H54 (cell line): ENCODE results near the gene SEC31A.

Source experiments
- DNase-seq: peaks from one replicate; pipeline ENCODE4 v3.0.0; 2011; ENCODE audit warnings: low spot score, mixed read lengths; ENCODE audit not compliant: insufficient read length
- FAIRE-seq: peaks from 3 replicates; lab custom pipeline; 2011; peaks lifted over from hg19 to GRCh38; lab: Jason Lieb, UNC
- POLR2A ChIP-seq: IDR thresholded peaks from 2 replicates; pipeline ENCODE4 v1.6.1; 2011; ENCODE audit warnings: low read depth, mild to moderate bottlenecking, low read length

The SEC31A gene

GRCh38 chr4:82785611-82786400, 105.1 kb downstream of the SEC31A start:
- no peak for TF ChIP-seq POLR2A
- peak; percentile 58 for DNase-seq
- FAIRE-seq: no peak

GRCh38 chr4:82784681-82785610, 106.0 kb downstream of the SEC31A start:
- FAIRE-seq (no peak), DNase-seq (no peak)
- no peak for TF ChIP-seq POLR2A

DNA sequence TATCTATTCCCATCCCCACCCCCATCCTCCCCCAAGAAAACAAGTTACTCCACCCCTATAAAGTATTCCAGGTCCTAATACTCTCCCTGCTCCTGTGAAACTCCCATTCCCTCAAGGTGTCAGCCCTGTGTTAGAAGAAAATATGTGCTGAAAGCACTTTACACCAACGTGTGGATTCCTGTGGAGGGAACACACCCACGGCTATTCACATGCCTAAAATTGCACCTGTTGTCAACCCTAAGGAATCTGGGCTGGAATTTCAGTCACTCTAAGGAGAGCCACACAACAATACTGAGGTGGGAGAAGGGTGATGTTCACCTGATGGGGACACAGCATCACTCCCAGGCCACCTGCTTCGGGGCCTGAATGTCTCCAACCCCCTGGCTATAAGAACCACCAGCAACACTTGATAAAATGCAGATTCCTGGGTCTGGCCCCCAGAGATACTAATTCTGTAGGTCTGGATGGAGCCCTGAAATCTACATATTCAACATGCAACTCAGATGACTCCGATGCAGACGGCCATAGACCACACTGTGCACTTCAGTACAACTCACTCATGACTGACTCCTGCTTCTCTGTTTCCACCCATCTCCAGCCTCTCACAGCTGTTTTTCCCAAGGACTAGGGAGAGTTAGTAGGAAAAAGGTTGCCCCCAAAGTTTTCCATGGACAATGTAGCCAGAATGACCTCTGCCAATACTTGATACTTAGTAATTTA, 108.2 kb downstream of the SEC31A start:
- no peak for TF ChIP-seq POLR2A
- FAIRE-seq (no peak), DNase-seq (no peak)

DNA sequence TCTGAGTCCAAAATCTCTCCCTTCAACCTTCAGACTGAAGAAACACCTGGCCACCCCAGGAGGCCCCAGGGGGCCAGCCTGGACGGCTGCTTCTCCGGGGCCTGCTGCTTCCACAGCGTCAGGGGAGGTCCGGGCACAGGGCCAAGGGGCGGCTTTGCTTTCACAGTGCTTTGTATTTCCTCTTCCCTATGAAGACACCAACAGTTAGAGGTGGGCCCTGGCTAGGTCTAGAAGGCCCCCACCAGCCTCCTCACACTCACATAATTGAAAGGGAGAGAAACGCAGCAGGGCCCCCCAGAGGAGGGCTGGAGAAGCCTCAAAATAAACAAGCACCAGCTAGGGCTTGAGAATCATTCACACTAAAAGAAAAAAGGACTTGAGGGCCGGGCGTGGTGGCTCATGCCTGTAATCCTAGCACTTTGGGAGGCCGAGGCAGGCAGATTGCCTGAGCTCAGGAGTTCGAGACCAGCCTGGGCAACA, 110.2 kb downstream of the SEC31A start:
- no peak for TF ChIP-seq POLR2A
- DNase-seq (no peak), FAIRE-seq (no peak)

- no peak for TF ChIP-seq POLR2A
- no peak for DNase-seq
- no peak for FAIRE-seq
Measured at GRCh38 chr4:82780170-82780751, 110.7 kb downstream of the SEC31A start.

GRCh38 chr4:82779032-82779431, 111.9 kb downstream of the SEC31A start:
- DNase-seq: no peak
- no peak for TF ChIP-seq POLR2A
- FAIRE-seq: no peak

DNA sequence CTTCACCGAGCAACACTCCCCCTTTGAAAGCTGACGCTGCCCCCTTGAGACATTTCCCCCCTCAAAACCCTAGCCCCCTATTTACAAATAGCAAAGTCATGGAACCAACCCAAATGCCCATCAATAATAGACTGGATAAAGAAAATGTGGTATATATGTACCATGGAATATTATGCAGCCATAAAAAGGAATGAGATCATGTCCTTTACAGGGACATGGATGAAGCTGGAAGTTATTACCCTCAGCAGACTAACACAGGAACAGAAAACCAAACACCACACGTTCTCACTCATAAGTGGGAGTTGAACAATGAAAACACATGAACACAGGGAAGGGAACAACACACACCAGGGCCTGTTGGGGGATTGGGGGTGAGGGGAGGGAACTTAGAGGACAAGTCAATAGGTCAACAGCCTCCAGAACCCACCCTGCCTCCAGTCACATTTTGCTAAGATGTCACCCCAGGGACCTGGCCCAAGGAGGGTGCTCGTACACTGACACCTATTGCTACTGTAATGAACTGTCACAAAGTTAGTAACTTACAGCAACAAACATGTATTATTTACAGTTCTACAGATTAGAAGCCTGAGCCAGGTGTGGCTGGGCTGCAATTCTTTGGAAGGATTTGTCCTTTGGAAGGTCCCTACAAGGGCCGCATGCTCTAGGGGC, 113.0 kb downstream of the SEC31A start:
- no peak for TF ChIP-seq POLR2A
- no peak for DNase-seq
- no peak for FAIRE-seq

DNA sequence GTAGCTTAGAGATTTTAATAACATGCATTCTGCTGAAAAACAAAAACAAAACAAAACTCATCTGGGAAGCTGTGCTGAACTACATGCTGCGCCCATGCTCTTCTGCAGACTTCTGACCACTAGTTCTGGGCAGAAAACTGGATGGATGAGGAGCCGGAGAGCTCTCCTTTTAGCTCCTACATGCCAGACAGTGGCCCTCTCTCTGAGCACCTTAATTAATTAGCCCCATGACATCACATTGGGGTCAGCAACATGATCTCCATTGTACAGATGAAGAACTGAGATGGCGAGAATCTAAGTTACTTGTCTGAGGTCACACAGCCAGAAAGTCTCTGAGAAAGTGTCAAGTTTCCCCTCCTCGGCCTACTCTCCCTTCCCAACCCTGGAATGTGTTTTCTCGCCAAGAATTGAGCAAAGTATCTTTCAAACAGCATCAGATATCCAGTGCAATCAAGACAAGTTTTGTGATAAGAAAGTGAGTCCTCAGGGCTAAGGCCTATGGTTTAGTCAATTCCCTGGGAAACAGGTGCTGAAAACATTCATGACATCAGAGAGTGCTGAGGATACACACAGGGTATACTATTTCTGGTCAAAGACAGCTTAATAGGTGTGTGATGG, 113.9 kb downstream of the SEC31A start:
- no peak for TF ChIP-seq POLR2A
- no peak for FAIRE-seq
- DNase-seq: no peak

DNA sequence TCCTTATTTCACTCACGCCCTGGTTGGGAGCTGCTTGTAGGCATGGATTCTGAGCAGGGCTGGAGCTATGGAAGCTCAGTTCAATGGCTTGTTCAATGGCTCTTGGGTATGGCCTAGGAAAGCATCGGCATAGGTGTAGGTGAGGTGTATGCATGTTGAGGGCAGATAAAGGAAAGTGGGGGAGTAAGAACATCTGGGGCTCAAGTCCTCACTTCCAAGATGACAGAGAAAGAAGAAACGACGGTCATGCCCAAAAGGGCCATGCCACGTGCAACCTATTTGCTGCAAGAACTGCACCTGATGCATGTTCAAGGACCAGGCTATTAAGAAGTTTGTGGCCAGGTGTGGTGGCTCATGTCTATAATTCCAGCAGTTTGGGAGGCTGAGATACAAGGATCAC, 115.7 kb downstream of the SEC31A start:
- no peak for TF ChIP-seq POLR2A
- no peak for FAIRE-seq
- no peak for DNase-seq

DNA sequence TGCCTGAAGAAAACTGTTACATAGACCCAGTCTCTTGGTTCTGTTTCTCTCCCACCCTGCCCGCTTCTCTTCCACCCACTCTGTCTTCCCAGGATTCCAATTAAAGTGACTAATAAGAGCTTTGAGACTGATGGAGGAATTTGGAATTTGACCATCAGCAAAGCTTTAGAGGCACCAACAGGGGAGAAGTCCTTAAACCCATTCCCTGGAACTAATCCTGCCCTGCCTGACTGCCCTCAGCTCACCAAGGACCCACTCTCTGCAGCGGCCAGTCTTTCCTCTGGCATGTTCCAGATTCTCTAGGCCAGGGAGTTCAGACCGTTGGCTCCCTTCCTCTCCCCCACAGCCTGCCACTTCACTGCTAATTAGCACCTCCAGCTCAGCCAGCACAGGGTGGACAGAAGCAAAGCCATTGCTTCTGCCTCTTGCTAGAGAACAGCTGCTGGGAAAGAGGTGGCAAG, 116.2 kb downstream of the SEC31A start:
- no peak for TF ChIP-seq POLR2A
- DNase-seq (no peak), FAIRE-seq (no peak)

GRCh38 chr4:82773057-82773456, 117.9 kb downstream of the SEC31A start:
- TF ChIP-seq POLR2A: no peak
- no peak for DNase-seq
- no peak for FAIRE-seq

GRCh38 chr4:82770607-82771006, 120.3 kb downstream of the SEC31A start:
- DNase-seq (no peak), FAIRE-seq (no peak)
- no peak for TF ChIP-seq POLR2A
